Mammary epithelial cell (primary cell): ENCODE measurements around the gene OLFML1.

Experiments used
- EZH2 ChIP-seq: IDR thresholded peaks from 2 replicates; pipeline ENCODE4 v1.6.1; 2012; ENCODE audit warnings: low read length, inconsistent platforms, borderline replicate concordance
- TF ChIP-seq, protein P1 (sequence below), 2 donors: IDR thresholded peaks in 1 of 2; conservative IDR thresholded peaks in 1 of 2; 2 replicates each; pipeline ENCODE4 v1.5.1; 2011 to 2012; ENCODE audit warnings: inconsistent platforms in 2 of 2, low read length in 2 of 2, mild to moderate bottlenecking in 2 of 2, control low read depth in 1 of 2, low read depth in 1 of 2; ENCODE audit not compliant: insufficient read depth in 1 of 2; ENCODE audit errors: extremely low read depth in 1 of 2

DNA sequence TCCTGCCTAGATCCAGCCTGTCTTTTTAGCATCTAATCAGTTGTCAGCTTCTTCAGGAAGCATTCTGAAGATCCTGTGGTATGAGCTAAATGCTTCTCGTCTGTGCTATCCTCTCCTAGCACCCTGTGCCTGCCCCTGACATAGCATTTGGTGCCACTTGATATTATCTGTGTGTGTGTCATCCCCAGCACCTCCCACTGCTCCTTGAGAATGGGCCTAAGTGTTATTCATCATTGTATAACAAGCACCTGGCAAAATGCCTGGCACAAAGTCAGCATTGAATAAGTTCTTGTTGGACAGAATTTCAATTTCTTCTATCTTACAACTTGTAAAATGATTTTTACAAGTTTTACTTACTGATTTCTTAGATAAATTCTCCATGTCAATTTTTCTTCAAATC, 28.1 kb upstream of the OLFML1 start:
- TF ChIP-seq, protein P1, sequence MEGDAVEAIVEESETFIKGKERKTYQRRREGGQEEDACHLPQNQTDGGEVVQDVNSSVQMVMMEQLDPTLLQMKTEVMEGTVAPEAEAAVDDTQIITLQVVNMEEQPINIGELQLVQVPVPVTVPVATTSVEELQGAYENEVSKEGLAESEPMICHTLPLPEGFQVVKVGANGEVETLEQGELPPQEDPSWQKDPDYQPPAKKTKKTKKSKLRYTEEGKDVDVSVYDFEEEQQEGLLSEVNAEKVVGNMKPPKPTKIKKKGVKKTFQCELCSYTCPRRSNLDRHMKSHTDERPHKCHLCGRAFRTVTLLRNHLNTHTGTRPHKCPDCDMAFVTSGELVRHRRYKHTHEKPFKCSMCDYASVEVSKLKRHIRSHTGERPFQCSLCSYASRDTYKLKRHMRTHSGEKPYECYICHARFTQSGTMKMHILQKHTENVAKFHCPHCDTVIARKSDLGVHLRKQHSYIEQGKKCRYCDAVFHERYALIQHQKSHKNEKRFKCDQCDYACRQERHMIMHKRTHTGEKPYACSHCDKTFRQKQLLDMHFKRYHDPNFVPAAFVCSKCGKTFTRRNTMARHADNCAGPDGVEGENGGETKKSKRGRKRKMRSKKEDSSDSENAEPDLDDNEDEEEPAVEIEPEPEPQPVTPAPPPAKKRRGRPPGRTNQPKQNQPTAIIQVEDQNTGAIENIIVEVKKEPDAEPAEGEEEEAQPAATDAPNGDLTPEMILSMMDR (conservative IDR thresholded peaks at IDR 0.05 in 1 of 2, IDR thresholded peaks at IDR 0.05 in 1 of 2; ENCODE audit: extremely low read depth in 1 of 2, insufficient read depth in 1 of 2, low read depth in 1 of 2, low read length in 2 of 2), result no peak
- no peak for TF ChIP-seq EZH2
